Activated CD4-positive, alpha-beta T cell treated with anti-CD3 and anti-CD28 coated beads, Interleukin-2, amount 10 ng/mL, durations not matched to agents 24 days and 14 days (primary cell): ENCODE results near the gene GEMIN2. TPM values are rescaled to one million over a fixed set of nuclear protein-coding genes. Genes with fewer than 3 reads are reported as not detected.

ENCODE experiments used
- total RNA-seq: library from RNA; stranded (reverse); gene quantifications from 2 replicates; pipeline ENCODE4 v1.2.3, GENCODE V29; 2022

The GEMIN2 gene
- total RNA-seq, 1 donor from 2014 or later: 24.9 TPM

Other genes starting within 250 kb of the GEMIN2 start
- gene SEC23A, start 11.1 kb upstream of the GEMIN2 start, total RNA-seq: 63.5 and 65.8 TPM in 2 replicates
- gene TRAPPC6B, start 56.0 kb downstream of the GEMIN2 start, total RNA-seq: 16.9 and 20.8 TPM in 2 replicates
- gene PNN, start 60.9 kb downstream of the GEMIN2 start, total RNA-seq: 121 and 128 TPM in 2 replicates
- gene MIA2, start 119.6 kb downstream of the GEMIN2 start, total RNA-seq: 18.7 and 21.8 TPM in 2 replicates